ENCODE measurements around the gene FNDC3B.

DNA sequence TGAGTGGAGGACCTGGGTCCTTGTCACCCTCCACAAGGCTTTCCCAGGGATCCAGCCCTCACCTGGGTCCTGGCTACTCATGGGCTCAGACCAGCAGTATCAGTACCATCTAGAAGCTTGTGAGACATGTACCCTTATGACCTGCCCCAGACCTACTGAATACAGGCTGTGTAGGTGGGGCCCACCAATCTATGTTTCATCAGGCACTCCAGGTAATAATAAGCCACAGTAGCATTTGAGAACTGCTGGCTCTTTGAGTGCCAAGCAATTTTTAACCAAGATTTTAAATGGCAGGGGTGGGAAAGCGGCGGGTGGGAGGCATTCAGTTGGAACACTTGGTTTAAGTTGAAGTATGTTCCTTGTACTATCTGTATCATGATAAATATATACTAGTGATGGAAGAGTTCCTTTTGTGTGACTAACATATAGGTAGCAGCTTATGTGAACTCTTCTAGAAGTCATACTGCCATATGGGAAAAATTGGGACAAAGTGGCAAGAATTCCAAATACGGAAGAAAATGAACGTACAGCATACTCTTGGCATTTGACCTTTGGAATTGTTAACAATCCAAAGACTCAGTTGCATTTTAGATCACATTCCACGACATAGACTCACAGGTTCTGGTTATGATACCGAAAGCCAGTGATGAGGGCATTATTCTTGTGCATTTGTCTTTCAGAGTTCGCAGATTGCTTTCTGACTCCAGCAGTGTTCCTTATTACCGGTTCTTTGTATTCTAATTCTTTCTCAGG, 218.4 kb downstream of the FNDC3B start:
- TF ChIP-seq EZH2phosphoT487 (IDR thresholded peaks at IDR 0.05; ENCODE audit: borderline replicate concordance, low read length), result no peak
- TF ChIP-seq, protein P1, sequence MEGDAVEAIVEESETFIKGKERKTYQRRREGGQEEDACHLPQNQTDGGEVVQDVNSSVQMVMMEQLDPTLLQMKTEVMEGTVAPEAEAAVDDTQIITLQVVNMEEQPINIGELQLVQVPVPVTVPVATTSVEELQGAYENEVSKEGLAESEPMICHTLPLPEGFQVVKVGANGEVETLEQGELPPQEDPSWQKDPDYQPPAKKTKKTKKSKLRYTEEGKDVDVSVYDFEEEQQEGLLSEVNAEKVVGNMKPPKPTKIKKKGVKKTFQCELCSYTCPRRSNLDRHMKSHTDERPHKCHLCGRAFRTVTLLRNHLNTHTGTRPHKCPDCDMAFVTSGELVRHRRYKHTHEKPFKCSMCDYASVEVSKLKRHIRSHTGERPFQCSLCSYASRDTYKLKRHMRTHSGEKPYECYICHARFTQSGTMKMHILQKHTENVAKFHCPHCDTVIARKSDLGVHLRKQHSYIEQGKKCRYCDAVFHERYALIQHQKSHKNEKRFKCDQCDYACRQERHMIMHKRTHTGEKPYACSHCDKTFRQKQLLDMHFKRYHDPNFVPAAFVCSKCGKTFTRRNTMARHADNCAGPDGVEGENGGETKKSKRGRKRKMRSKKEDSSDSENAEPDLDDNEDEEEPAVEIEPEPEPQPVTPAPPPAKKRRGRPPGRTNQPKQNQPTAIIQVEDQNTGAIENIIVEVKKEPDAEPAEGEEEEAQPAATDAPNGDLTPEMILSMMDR (conservative IDR thresholded peaks at IDR 0.05; ENCODE audit: low read depth, low read length), result no peak
- TF ChIP-seq EZH2 (IDR thresholded peaks at IDR 0.05; ENCODE audit: low read length, unreplicated experiment), result no peak
